Hematopoietic multipotent progenitor cell treated with erythropoietin and hydrocortisone succinate and interleukin-3 and kit ligand, for 6 days (in vitro differentiated cells): ENCODE measurements around the gene SRPK2.

Experiments
- DNase-seq: peaks from one replicate; pipeline ENCODE4 v3.0.0-alpha.2; 2015

Gene SRPK2

DNA sequence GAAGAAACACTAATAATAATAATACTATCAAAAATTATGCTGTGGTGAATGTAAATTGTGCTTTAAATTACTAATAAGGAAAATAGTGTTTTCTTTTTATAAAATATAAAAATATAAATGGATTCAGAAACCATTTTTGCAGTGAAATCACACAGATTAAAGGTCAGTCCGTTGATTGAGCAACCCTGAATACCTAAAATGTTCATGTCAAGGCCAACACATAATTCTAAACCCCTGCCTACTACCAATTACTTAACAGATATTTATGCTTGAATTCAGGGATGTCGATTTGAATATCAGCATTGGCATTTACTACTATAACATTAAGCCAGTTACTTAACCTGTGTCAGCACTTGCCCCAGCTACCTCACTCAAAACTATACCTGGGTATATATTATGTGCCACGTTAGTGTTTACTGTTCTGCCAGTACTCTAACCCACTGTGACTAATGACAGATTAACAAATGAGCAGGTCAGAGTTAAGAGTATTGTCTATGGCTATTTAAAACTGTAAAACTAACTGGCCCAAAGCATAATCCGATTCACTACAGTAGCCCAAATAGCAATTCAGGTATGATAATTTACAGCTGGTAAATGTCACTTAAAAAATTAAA is 209.7 kb downstream of the SRPK2 start:
- DNase-seq, result no peak

DNA sequence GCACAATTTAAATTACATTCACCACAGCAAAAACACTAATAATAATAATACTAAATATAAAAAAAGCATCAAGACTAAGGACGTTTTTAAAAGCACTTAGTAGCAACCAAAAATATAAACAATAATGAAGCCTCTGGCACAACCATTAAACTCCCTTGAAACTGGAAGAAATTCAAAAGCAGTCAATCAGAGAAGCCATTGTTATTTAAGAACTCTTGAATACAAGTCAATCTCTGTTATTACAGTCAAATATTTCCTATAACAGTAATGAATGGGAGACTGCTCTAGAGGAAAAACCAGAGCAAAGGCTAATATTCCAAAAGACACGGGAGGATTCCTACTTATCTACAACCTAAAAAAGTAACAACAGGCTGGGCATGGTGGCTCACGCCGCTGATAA is 210.5 kb downstream of the SRPK2 start:
- DNase-seq, result no peak

DNA sequence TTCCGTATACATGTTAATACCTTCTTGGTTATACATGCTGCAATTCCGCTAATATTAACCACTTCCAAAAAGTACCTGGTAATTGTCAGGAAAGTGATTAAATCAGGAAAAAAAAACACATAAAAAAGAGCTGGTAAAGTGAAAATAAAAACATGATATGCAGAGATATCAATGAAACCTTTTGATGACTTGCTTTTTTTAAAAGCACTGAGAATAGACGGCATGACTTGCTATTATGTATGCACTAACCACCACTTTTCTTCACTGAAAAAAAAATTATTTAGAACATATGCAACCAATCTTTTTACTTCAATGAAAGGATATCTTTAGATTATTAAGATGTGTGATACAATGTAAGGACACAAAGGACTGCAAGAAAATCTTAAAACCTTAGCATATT is 211.7 kb downstream of the SRPK2 start:
- DNase-seq, result no peak

DNA sequence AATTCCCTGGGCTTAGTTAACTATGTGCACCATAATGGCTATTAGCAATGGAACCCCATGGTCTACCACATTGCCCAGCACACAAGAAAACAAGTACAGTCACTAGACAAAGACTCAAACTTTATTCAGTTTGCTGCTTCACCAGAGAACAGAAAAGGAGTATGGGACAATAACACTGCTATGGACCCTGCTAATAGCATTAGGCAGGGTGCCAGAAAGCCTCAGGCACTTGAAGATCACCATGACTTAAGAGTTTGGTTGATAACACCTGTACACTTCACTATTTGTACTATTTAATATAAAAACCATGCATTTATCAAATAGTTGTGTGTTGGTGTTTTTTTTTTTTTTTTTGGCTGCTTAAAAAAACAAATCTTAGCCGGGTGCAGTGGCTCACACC is 215.1 kb downstream of the SRPK2 start:
- DNase-seq, result no peak

DNA sequence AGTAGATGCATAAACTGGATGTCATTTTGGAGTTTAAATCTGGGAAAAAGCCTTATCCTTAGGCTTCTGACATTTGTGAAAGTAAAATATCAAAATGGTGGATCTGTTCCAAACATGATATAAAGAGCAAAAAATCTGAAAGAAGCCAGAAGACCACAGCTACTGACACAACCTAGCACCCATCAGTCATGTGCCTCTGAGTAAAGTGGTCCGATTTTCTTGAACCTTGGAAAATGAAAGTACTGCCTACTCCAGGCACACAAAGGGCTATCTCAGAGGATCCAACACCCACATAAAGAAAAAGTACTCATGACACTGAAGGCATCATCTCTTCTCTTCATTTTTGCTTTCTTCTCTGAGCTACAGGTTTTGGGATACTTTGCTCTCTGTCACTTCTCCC is 224.0 kb downstream of the SRPK2 start:
- no peak for DNase-seq

DNA sequence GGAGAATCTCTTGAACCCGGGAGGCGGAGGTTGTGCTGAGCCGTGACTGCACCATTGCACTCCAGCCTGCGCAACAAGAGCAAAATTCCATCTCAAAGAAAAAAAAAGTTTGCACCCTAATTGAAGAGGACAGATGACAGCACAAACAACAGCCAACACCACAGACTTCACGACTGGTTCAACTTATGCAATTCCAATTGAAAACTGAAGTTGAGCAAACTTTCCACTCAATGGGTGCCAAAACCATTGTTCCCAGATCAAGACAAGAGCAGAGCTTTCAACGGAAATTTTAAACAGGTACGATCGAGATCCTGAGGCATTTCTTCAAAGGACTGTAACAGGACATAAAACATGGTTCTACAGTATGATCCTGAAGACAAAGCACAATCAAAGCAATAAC is 225.0 kb downstream of the SRPK2 start:
- DNase-seq, result no peak

DNA sequence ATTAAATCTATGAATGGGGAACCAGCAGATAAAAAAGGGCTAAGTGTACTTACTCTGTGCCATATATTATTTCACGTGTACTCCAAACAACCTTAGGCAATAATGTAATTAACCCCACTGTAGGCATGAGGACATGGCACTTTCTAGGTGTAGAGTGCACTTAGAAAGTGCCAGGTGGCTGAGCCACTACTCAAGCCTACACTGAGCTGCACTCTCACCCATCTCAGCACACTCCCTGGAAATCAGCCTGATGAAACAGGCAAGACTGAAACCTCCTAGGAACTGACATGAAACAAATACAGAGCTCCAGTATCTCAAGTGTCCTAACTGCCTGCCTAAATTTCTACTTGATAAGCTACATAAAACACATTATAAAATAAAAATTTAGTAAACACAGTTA is 227.4 kb downstream of the SRPK2 start:
- DNase-seq, result no peak

DNA sequence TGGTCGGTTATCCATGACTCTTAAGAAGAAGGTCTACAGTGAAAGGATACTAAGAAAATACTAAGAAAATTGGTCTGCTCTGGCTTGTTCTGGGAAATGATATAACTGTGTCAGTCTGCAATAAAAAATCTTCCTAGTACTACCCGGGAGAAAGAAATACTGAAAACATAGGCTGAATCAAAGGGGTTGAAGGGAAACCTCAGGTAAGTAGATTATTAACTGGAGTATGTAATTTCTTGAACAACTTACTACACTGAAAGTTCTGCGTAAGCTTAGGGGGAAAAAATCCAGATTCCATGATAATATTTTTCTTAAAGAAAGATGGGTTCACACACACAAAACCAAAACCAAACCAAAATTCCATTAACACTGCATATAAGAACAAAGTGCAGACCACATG is 231.4 kb downstream of the SRPK2 start:
- no peak for DNase-seq

DNA sequence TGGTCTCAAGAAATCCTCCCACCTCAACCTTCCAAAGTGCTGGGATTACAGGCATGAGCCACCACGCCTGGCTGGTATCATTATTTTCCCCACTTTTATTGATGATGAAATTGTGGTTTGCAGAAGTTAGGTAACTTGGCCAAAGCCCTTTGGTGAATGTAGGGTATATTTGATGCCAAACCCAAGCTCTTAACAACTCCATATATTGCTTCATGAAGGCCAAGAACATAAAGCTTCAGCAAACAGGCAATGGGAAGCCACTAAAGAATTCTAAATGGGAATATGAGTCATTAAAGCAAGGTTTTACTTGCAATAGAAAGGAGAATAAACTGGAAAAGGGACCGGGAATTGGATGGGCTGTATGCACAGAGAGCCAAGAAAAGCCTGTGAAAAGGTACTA is 232.0 kb downstream of the SRPK2 start:
- no peak for DNase-seq

DNA sequence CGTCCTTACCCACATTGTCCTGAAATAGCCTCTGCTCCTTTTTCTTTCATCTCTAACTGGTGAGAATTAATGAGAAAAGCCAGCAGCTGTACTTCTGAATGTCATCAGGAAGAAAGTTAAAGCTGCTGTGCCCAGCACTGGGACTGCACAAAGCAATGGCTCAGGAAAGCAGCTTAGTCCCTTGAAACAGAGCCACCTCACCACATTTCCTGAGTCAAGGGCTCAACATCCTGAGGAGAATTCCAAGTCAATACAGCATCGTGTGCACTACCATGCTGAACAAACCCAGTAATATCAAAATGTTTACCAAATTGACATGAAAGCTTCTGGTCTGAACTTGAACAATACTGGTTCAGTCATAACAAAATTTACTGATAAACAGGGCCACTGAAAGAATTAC is 234.6 kb downstream of the SRPK2 start:
- DNase-seq, result no peak

DNA sequence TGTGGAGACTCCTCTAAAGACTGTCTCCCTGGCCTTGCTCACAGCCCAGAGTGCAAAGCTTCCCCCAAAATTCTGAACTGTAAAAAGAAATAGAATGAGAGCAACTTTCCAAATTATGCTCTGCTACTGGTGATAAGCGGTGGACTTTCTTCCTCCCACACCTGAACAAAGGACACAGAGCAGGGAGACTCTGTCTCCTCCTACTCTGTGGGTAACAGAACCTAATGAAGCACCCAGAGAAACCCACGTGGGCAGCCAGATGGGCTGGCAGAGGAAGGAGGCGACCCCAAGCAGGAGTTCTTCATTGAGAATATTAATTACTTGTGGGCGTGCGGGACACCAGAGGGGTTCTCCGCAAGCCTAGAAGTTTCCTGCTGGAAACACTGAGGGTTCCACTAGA is 235.2 kb downstream of the SRPK2 start:
- no peak for DNase-seq

DNA sequence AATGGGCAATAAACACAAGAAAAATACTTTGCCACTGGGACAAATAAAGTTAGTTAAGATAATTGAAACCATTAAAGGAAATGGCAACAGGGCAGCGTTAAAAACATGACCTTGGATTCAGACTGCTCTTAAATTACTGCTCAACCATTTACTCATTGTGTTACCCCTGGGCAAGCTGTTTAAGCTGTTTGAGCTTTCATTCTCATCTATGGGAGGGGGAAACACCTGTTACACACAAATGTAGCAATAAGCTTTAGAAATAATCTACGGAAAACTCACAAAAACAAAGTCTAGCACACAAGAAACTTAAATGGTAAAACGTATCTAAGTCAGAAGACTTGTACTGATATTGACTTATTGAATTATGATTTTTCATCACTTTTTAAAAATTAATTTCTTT is 237.6 kb downstream of the SRPK2 start:
- DNase-seq, result no peak

DNA sequence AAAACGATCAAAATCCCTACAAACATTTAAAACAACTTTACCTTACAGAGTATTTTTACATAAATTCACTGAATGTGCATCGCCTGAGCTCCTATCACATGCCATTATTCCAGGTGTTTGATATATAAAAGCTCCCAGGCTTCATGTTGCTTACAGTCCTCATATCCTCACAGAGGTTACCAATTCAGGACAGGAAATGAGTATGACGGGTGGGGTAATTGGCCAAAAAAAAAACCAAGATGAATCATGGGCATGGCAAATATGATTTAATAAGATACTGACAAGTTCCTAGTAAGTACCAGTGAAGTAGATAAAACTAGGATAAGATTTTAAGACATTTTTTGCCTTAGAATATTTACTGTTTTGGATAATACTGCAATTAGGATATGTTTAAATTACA is 238.9 kb downstream of the SRPK2 start:
- DNase-seq, result no peak

DNA sequence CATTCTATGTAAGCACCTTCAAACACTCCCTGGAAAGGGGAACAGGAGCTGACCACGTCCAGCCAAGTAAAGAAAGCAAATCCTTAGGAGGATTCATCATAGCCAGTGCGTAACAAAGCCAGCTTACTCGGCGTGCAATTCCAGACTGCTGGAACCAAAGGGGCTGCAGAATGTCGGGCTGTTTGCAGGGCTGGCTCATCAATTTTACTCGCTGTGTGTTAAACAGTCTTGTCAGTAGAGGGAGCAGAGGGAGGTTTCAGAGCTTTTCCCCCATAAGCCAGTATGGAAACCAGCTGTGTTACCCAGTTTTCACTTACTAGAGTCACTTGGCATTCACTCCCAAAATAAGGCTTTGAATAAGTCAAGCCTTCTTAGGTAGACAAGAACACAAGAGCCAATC is 247.7 kb downstream of the SRPK2 start:
- peak; percentile 56 for DNase-seq

DNA sequence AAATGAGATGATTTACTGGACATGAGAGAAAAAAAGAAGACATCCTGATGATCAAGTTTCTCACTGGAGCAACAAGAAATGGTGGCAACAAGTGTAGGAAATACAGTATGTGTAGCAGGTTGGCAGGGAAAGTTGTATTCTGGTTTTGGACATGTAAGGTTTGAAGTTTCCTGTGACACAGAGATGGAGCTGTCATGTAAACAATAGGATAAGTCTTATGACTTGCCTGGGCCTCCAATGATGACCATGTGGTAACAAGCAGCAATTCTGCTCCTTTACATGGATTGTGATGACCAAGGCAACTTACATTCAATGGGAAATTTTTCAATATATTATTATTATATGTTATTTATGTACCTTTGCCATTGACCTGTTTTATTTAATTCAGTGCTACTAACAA is 249.3 kb downstream of the SRPK2 start:
- DNase-seq, result no peak

DNA sequence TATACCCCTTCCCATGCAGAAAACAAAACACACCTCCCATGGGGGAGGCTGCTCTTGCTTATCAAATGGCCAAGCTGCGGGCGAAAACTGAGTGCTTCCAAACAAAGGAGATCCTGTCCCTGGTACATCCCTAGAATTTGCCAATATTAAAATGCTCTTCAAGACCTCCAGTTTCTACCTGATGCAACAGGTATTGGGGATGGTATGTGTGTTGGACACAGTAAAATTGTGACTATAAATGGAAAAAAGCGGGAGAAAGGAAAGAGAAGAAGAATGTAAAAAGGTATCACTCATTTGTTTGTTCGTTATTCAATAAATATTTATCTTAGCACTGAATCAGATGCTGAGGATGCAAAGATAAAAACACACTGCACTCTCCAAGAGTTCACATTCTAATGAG is 250.8 kb downstream of the SRPK2 start:
- no peak for DNase-seq

DNA sequence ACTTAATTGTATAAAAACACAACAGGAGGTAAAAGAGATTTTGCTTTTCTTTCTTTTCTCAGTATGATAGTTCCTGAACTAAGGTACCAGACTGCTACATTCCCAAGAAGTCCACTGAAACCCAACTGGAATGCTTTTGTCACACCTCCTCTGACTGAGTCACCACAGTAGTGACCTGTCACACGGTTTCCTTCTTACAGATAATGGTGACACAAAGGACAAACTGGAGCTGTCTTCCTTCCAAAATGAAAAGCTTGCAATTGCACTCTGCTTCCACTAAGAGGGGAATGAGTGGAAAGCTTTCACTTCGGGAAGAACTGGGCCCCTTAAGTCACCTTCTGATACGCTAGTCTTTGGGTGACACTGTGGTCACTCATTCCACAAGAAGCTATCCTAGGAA is 252.5 kb downstream of the SRPK2 start:
- DNase-seq, result no peak

DNA sequence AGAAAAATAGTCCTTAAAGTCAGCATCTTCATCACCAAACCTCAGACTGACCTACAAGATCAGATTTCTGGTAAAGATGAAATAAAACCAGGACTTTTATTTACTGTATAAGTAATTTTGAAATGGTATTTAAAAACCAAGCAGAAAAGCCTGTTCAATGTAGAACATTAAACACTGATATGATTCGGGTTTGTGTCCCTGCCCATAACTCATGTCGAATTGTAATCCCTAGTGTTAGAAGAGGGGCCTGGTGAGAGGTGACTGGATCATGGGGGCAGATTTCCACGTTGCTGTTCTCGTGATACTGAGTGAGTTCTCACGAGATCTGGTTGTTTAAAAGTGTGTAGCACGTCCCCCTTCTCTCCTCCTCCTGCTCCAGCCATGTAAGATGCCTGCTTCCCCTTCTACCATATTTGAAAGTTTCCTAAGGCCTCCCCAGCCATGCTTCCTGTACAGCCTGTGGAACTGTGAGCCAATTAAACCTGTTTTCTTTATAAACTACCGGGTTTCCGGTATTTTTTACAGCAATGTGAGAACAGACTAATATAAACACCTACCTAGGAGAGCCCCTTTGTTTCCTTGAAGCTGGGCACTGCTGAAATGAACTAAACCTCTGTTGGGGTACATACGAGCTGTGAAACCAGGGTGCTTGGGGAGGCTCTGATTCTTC is 254.6 kb downstream of the SRPK2 start:
- no peak for DNase-seq

DNA sequence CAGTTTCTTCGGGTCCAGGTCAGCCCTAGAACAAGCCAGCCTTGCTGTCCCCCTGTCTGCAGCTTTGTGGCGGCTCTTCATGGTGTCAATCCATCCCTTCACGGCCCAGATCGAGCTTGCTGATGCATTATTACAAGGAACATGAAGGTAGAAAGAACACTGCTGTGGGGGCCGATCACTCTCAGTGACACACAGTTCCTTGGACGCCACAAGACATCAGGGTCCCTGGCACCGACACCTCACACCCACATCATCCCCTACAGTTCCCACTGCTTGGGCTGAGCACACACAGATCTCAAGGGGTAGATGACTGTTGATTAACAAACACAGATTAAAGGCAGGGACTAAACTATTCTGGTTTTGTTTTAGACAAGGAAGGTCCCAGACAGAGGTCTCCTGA is 255.4 kb downstream of the SRPK2 start:
- no peak for DNase-seq

DNA sequence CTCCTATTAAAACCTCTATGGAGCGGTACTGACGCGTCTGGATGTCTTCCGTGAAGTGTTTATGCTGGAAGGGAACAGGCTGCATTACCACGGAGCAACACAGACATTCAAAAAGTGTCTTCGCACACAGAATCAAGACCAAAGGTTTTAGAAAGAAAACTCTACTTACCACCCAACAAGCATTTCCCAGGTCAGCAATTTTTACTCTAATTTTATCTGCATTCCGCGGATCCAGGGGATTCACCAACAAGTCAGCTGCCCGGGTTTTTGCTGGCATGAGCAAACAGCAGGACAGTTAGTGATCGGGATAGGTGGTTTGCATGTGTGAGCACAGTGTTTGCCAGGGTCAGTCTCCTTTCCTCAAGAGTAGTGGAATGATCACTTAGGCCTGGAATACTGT is 255.9 kb downstream of the SRPK2 start:
- DNase-seq, result no peak

DNA sequence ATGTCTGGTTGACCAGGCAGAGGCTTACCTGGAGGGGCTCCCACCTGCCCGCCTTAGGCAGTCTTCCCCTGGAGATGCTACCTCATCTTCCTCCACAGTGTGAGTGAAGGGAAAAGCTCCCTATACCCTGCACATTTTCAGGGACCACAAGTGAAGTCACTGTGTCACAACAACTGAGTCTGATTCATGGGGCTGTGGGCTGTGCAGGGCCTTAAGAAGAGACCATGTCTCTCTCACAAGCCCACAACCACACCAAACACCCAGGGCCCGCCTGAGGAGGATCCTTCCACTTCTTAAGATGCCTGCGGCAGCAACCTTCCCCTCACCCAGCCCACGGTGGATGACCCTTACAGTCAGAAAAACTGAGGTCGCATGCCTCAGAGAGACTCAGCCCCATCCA is 256.4 kb downstream of the SRPK2 start:
- DNase-seq, result no peak

DNA sequence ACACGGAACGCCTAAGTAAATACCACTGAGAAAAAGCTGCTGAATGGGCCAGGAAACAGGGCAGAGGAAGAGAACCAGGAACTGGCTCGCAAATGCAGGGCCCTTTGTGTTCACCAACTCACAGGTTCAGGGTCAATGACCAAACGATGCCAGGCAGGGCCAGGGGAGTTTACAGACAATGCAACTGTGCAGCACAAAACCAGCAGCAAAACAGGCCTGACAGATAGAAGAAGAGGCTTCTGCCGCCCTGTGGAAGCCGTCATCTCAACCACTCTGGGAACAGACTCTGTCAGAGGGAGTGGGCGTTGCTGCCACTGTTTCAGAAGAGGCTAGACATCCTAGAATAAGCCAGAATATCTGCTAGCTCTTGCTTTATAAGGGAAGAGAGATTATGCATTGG is 256.8 kb downstream of the SRPK2 start:
- DNase-seq, result no peak

DNA sequence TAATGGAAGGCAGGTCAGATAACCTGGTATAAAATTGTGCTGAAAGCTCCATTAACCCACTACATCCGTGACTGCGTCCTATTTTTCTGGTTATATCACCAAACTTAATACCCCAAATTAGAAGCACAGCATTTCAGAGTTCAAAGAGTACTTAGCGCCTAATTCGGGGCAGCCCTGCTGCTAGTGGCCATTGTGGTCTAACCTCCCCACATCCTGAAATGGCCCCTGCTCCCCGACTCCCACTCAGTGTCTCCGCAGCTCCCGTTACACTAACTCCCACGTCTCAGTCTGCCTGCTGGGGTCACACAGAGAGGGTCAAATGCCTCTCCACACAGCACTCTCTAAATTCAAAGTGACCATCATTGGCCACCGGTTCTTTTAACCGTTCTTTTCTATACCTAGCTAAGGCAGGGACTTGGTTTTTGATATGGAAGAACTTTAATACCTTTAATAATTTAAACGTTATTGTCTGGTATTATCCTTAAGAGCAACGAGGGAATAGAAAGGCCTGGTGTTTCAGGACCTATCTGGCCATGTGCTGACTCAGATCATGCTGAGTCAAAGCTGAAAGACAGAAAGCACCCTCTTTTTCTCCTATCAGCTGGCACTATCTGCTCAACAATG is 257.6 kb downstream of the SRPK2 start:
- peak; percentile 14 for DNase-seq

DNA sequence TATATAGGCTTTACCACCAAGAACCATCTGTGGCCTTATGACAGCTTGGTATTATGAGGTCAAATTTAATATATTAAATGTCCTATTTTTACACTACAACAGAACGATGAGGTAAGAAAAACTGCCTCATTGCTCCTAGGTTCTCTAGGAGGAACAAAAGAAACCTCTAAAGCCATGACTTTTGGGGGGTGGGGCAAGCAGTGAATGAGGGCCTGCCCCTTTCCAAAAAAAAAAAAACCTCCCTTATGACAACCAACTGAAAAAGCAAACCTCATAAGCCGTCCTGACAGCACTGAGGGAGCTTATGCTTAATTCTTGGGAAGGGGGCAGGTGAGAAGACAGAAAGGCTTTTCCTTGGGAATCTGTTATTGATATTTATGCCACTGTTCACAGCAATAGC is 258.1 kb downstream of the SRPK2 start:
- DNase-seq, result no peak

DNA sequence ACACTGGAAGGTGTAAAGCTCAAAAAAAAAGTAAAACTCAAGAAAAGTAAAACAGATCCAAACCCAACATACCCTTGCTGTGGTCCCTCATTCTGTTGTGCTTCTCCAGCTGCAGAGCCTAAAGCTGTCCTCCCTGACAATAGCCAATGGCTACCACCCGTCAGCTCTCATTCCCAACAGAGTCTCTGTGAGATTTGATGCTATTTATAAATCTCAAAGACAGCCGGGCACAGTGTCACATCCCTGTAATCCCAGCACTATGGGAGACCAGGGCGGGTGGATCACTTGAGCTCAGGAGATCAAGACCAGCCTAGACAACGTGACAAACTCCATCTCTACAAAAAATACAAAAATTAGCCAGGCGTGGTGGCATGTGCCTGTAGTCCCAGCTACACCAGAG is 258.7 kb downstream of the SRPK2 start:
- no peak for DNase-seq
